Measurements from ENCODE around the gene ZNF385C.

DNA sequence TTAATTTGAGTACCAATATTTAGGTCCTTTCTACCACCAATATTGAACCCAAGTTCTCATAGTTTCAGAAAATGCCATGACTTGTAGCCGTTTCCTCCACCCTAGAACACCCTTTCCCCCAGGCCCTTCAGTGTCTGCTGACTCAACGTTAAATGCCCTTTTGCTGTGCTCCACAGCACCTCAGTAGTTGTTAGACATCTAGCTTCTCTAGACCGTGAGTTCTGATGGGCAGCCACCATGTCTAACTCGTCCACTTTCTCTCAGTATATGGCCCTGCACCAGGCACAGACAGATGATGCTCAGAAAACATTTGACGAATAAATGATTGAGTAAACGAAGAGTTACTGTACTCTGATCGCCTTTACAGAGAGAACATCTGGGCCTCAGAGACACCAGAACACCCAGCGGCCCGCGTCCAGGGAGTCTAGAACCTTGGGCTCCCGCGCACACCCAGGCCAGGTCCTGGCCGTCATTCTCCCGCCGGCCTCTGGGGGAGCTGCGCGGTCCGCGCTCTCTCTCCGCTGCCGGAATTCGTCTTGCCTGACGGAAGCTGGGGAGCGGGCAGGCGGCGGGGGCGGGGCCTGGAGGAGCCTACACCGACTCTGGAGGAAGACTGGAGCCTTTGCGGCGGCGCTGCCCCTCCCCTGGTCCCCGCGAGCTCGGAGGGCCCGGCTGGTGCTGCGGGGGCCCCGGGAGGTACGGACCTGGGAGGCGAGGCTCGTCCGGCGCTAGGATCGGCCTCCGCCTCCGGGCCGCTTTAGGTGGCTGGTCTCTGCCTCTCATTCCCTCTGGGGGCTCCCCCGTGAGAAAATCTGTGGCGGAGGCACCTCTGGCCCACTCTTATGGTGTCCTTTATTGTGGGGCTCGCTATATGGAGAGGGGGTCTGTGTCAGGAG, 78.5 kb downstream of the ZNF385C start, which contains the start of gene NKIRAS2:
- peak; percentile 95 to 98 (median 96) for TF ChIP-seq CTCF (IDR thresholded peaks at IDR 0.05)
- no peak for TF ChIP-seq POLR2A (IDR thresholded peaks at IDR 0.05)

Measured in testis (tissue), 2 donors.